PC-3 (cell line): ENCODE results near the gene NEAT1. TPM values are rescaled to one million over a fixed set of nuclear protein-coding genes. Genes with fewer than 3 reads are reported as not detected.

Experiments
- ATAC-seq: fragments of 200-7000 bp; cut with Tn5 transposase; 2 replicates; pipeline ENCODE4 v1.9.1; 2020; ENCODE audit warnings: mild to moderate bottlenecking, moderate library complexity
- BruUV-seq: library from RNA; stranded (reverse); fragments of 400-500 nt; replicated peaks from 2 replicates; lab custom pipeline; 2021; lab: Mats Ljungman, UMichigan
- CTCF ChIA-PET: fragments of 300-600 bp; sonication (Branson Sonifier 250); formaldehyde crosslinking; loops from one replicate; lab custom pipeline; 2022; ENCODE audit warnings: antibody characterized with exemption; lab: Charles Lee
- POLR2A ChIA-PET: fragments of 300-600 bp; sonication (Branson Sonifier 250); formaldehyde crosslinking; loops from one replicate; lab custom pipeline; 2022; ENCODE audit warnings: antibody characterized with exemption; ENCODE audit not compliant: unreplicated experiment; lab: Charles Lee
- DNase-seq: peaks from one replicate; pipeline ENCODE4 v3.0.0-alpha.2; 2015
- H2AFZ ChIP-seq: fragments of 300-600 bp; sonication (generic); 2 replicates; pipeline ENCODE4 v1.6.0; 2016; ENCODE audit warnings: antibody characterized with exemption, low read length
- H3F3A ChIP-seq: fragments of 300-600 bp; sonication (generic); one replicate; pipeline ENCODE4 v1.6.0; 2017; ENCODE audit warnings: antibody characterized with exemption, low read length, control low read depth, mild to moderate bottlenecking; ENCODE audit not compliant: unreplicated experiment
- H3K27ac ChIP-seq: fragments of 300-600 bp; sonication (generic); 2 replicates; pipeline ENCODE4 v1.5.1; 2016; ENCODE audit warnings: mild to moderate bottlenecking, low read length
- H3K27me3 ChIP-seq: fragments of 300-600 bp; sonication (generic); 2 replicates; pipeline ENCODE4 v1.6.1; 2016; ENCODE audit warnings: low read length, mixed read lengths
- H3K36me3 ChIP-seq: fragments of 300-600 bp; sonication (generic); 2 replicates; pipeline ENCODE4 v1.6.1; 2016; ENCODE audit warnings: low read depth, mixed run types, low read length, mixed read lengths
- H3K4me1 ChIP-seq: fragments of 300-600 bp; sonication (generic); 2 replicates; pipeline ENCODE4 v1.5.1; 2016; ENCODE audit warnings: low read length; ENCODE audit not compliant: insufficient read depth
- H3K4me2 ChIP-seq: fragments of 300-600 bp; sonication (generic); 2 replicates; pipeline ENCODE4 v1.6.0; 2016; ENCODE audit warnings: low read length
- H3K4me3 ChIP-seq: fragments of 300-600 bp; sonication (generic); 2 replicates; pipeline ENCODE4 v1.5.1; 2016; ENCODE audit warnings: mild to moderate bottlenecking, low read length, mixed read lengths
- H3K79me2 ChIP-seq: fragments of 300-600 bp; sonication (generic); 2 replicates; pipeline ENCODE4 v1.6.1; 2017; ENCODE audit warnings: low read length, mixed read lengths
- H3K9ac ChIP-seq: fragments of 300-600 bp; sonication (generic); 2 replicates; pipeline ENCODE4 v1.6.0; 2016; ENCODE audit warnings: mild to moderate bottlenecking, low read length
- H3K9me2 ChIP-seq: fragments of 300-600 bp; sonication (generic); replicated peaks from 2 replicates; pipeline ENCODE4 v1.6.1; 2016; ENCODE audit warnings: mixed run types, low read length, mixed read lengths
- H3K9me3 ChIP-seq: fragments of 300-600 bp; sonication (generic); 2 replicates; pipeline ENCODE4 v1.6.1; 2016; ENCODE audit warnings: low read length, mixed read lengths
- H4K20me1 ChIP-seq: fragments of 300-600 bp; sonication (generic); 2 replicates; pipeline ENCODE4 v1.6.1; 2016; ENCODE audit warnings: low read length, mixed read lengths
- CTCF ChIP-seq: fragments of 300-600 bp; sonication (generic); conservative IDR thresholded peaks from 2 replicates; pipeline ENCODE4 v1.5.1; 2017; ENCODE audit warnings: antibody characterized with exemption, low read depth, mild to moderate bottlenecking, low read length
- EZH2 ChIP-seq: fragments of 300-600 bp; sonication (generic); IDR thresholded peaks from one replicate; pipeline ENCODE4 v1.6.1; 2017; ENCODE audit warnings: antibody characterized with exemption, mild to moderate bottlenecking, low read length; ENCODE audit not compliant: unreplicated experiment
- EZH2phosphoT487 ChIP-seq: fragments of 300-600 bp; sonication (generic); IDR thresholded peaks from 2 replicates; pipeline ENCODE4 v1.6.1; 2018; ENCODE audit warnings: mild to moderate bottlenecking, antibody characterized with exemption, low read length, borderline replicate concordance
- intact Hi-C: fragments of 100-400 bp; cut with micrococcal nuclease; formaldehyde crosslinking; loops from 2 replicates; pipeline ENCODE4 v1.9.0; 2023
- total RNA-seq: library from RNA; depleted of rRNA; stranded (reverse); fragments of >200 nt; gene quantifications from 2 replicates; pipeline ENCODE4 v1.2.3, GENCODE V29; 2014

Gene NEAT1
- total RNA-seq, 1 experiment from 2014 or later: 47.9 TPM

GRCh38 chr11:65414776-65415498 is 7.7 kb upstream of the NEAT1 start:
- intact Hi-C loops: no loop called here
- H3K36me3 ChIP-seq: peaks cover 4% of the 10 kb centered on the region; the same call in 1 of the 2 replicates
- no peak overlapping the region for H3K4me3 ChIP-seq
- H3K27me3 ChIP-seq: no peaks in the 10 kb centered on the region
- H3K4me2 ChIP-seq: no peak overlapping the region
- H2AFZ ChIP-seq: no peak overlapping the region
- no peaks in the 10 kb centered on the region for H4K20me1 ChIP-seq
- no peaks in the 10 kb centered on the region for H3F3A ChIP-seq
- H3K9ac ChIP-seq: no peak overlapping the region
- ChIA-PET POLR2A (interaction anchor here (0.6 to 1.5 kb wide), 2 partner anchors 18 to 84 kb away, joined by 5 read pairs; partner anchors contain the start of gene MALAT1), CTCF (interaction anchor here (0.6 to 2.4 kb wide), 4 partner anchors 53 to 140 kb away, joined by 3 to 16 read pairs (median 8); no protein-coding TSS in a partner anchor)
- H3K27ac ChIP-seq: no peak overlapping the region
- H3K79me2 ChIP-seq: peaks cover under 1% of the 10 kb centered on the region; the same call in 1 of the 2 replicates
- H3K4me1 ChIP-seq: peaks cover 34% of the 10 kb centered on the region
- no peak for ATAC-seq
- no TSS peak for BruUV-seq
- DNase-seq: no peak
- TF ChIP-seq CTCF (no peak), EZH2 (no peak), EZH2phosphoT487 (no peak)
- no peaks in the 10 kb centered on the region for H3K9me3 ChIP-seq
- no peaks in the 10 kb centered on the region for H3K9me2 ChIP-seq

DNA sequence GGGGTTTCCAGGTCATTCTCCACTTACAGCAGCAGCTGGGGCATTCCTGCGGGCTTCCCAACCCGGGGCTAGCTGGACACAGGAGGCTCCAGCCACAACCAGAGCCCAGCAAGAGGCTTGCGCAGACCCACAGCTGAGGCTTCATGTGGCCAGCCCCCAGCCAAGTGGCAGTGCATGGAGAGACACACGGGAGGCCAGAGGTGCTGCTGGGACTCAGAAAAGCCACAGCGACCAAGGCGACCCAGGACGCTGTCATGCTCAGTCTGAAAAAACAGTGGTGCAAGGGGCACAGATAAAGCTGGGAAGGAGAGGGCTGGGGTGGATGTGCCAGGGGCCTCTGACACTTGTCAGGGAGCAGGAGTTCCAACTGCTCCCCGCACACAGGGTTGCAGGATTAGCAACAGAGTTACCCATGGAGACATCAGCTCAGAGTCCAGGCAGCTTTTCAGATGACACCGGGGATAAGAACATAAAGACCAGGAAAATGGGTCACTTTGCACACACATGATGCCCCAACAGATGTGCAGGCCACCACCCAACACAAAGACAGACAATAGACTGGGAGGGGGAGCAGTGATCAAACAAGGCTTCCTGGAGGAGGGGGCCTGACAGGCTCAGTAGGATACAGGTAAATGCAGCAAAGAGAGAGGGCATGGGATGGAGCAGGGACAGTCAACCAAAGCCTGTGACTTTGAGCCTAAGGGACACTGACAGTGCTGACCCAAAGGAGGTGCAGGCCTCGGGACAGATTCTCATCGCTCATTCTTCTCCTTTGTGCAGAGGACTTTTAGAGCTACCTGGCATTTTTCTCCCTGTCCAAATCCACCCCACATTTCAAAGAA is 6.9 kb upstream of the NEAT1 start:
- Histone ChIP-seq H3K9me3 (no peaks in the 10 kb centered on the region), H3K4me3 (peak overlapping the region; percentile 30; the same call in 1 of the 2 replicates), H3F3A (peaks cover 2% of the 10 kb centered on the region), H3K36me3 (peaks cover 4% of the 10 kb centered on the region; the same call in 1 of the 2 replicates), H3K9ac (peak overlapping the region; percentile 31; the same call in 1 of the 2 replicates), H3K79me2 (peaks cover 7% of the 10 kb centered on the region), H2AFZ (peak overlapping the region; percentile 50), H3K9me2 (no peaks in the 10 kb centered on the region), H3K4me2 (peak overlapping the region; percentile 74), H3K27me3 (no peaks in the 10 kb centered on the region), H3K27ac (no peak overlapping the region), H4K20me1 (no peaks in the 10 kb centered on the region), H3K4me1 (peaks cover 42% of the 10 kb centered on the region)
- ChIA-PET POLR2A (interaction anchor here (0.6 to 1.5 kb wide), 4 partner anchors 28 to 83 kb away, joined by 4 to 6 read pairs (median 5); partner anchors contain the start of gene MALAT1), CTCF (interaction anchor here (0.6 to 2.4 kb wide), 8 partner anchors 11 to 140 kb away, joined by 3 to 16 read pairs (median 6); partner anchors contain the start of gene SCYL1)
- no peak for TF ChIP-seq CTCF
- no peak for TF ChIP-seq EZH2
- TF ChIP-seq EZH2phosphoT487: no peak
- intact Hi-C loops: loop anchor here (1.0 kb wide), 3 partner anchors 18 to 95 kb away; no protein-coding TSS in a partner anchor
- no peak for ATAC-seq
- BruUV-seq: no TSS peak
- no peak for DNase-seq
